PC-3 (cell line): ENCODE results near the gene ARF4. TPM values are rescaled to one million over a fixed set of nuclear protein-coding genes. Genes with fewer than 3 reads are reported as not detected.
A peak's percentile ranks its signal among the peaks of the same experiment; 100 is the strongest.

Experiments used
- ATAC-seq: fragments of 200-7000 bp; cut with Tn5 transposase; 2 replicates; pipeline ENCODE4 v1.9.1; 2020; ENCODE audit warnings: mild to moderate bottlenecking, moderate library complexity
- BruUV-seq: library from RNA; stranded (reverse); fragments of 400-500 nt; replicated peaks from 2 replicates; lab custom pipeline; 2021; lab: Mats Ljungman, UMichigan
- CTCF ChIA-PET: fragments of 300-600 bp; sonication (Branson Sonifier 250); formaldehyde crosslinking; loops from one replicate; lab custom pipeline; 2022; ENCODE audit warnings: antibody characterized with exemption; lab: Charles Lee
- POLR2A ChIA-PET: fragments of 300-600 bp; sonication (Branson Sonifier 250); formaldehyde crosslinking; loops from one replicate; lab custom pipeline; 2022; ENCODE audit warnings: antibody characterized with exemption; ENCODE audit not compliant: unreplicated experiment; lab: Charles Lee
- DNase-seq: peaks from one replicate; pipeline ENCODE4 v3.0.0-alpha.2; 2015
- H2AFZ ChIP-seq: fragments of 300-600 bp; sonication (generic); 2 replicates; pipeline ENCODE4 v1.6.0; 2016; ENCODE audit warnings: antibody characterized with exemption, low read length
- H3F3A ChIP-seq: fragments of 300-600 bp; sonication (generic); one replicate; pipeline ENCODE4 v1.6.0; 2017; ENCODE audit warnings: antibody characterized with exemption, low read length, control low read depth, mild to moderate bottlenecking; ENCODE audit not compliant: unreplicated experiment
- H3K27ac ChIP-seq: fragments of 300-600 bp; sonication (generic); 2 replicates; pipeline ENCODE4 v1.5.1; 2016; ENCODE audit warnings: mild to moderate bottlenecking, low read length
- H3K27me3 ChIP-seq: fragments of 300-600 bp; sonication (generic); 2 replicates; pipeline ENCODE4 v1.6.1; 2016; ENCODE audit warnings: low read length, mixed read lengths
- H3K36me3 ChIP-seq: fragments of 300-600 bp; sonication (generic); 2 replicates; pipeline ENCODE4 v1.6.1; 2016; ENCODE audit warnings: low read depth, mixed run types, low read length, mixed read lengths
- H3K4me1 ChIP-seq: fragments of 300-600 bp; sonication (generic); 2 replicates; pipeline ENCODE4 v1.5.1; 2016; ENCODE audit warnings: low read length; ENCODE audit not compliant: insufficient read depth
- H3K4me2 ChIP-seq: fragments of 300-600 bp; sonication (generic); 2 replicates; pipeline ENCODE4 v1.6.0; 2016; ENCODE audit warnings: low read length
- H3K4me3 ChIP-seq: fragments of 300-600 bp; sonication (generic); 2 replicates; pipeline ENCODE4 v1.5.1; 2016; ENCODE audit warnings: mild to moderate bottlenecking, low read length, mixed read lengths
- H3K79me2 ChIP-seq: fragments of 300-600 bp; sonication (generic); 2 replicates; pipeline ENCODE4 v1.6.1; 2017; ENCODE audit warnings: low read length, mixed read lengths
- H3K9ac ChIP-seq: fragments of 300-600 bp; sonication (generic); 2 replicates; pipeline ENCODE4 v1.6.0; 2016; ENCODE audit warnings: mild to moderate bottlenecking, low read length
- H3K9me2 ChIP-seq: fragments of 300-600 bp; sonication (generic); replicated peaks from 2 replicates; pipeline ENCODE4 v1.6.1; 2016; ENCODE audit warnings: mixed run types, low read length, mixed read lengths
- H3K9me3 ChIP-seq: fragments of 300-600 bp; sonication (generic); 2 replicates; pipeline ENCODE4 v1.6.1; 2016; ENCODE audit warnings: low read length, mixed read lengths
- H4K20me1 ChIP-seq: fragments of 300-600 bp; sonication (generic); 2 replicates; pipeline ENCODE4 v1.6.1; 2016; ENCODE audit warnings: low read length, mixed read lengths
- CTCF ChIP-seq: fragments of 300-600 bp; sonication (generic); conservative IDR thresholded peaks from 2 replicates; pipeline ENCODE4 v1.5.1; 2017; ENCODE audit warnings: antibody characterized with exemption, low read depth, mild to moderate bottlenecking, low read length
- EZH2 ChIP-seq: fragments of 300-600 bp; sonication (generic); IDR thresholded peaks from one replicate; pipeline ENCODE4 v1.6.1; 2017; ENCODE audit warnings: antibody characterized with exemption, mild to moderate bottlenecking, low read length; ENCODE audit not compliant: unreplicated experiment
- EZH2phosphoT487 ChIP-seq: fragments of 300-600 bp; sonication (generic); IDR thresholded peaks from 2 replicates; pipeline ENCODE4 v1.6.1; 2018; ENCODE audit warnings: mild to moderate bottlenecking, antibody characterized with exemption, low read length, borderline replicate concordance
- intact Hi-C: fragments of 100-400 bp; cut with micrococcal nuclease; formaldehyde crosslinking; loops from 2 replicates; pipeline ENCODE4 v1.9.0; 2023
- total RNA-seq: library from RNA; depleted of rRNA; stranded (reverse); fragments of >200 nt; gene quantifications from 2 replicates; pipeline ENCODE4 v1.2.3, GENCODE V29; 2014; rRNA removed

The ARF4 gene
- total RNA-seq, 1 experiment from 2014 or later: 135 TPM

GRCh38 chr3:57530071-57530608, 67.0 kb downstream of the ARF4 start:
- no TSS peak for BruUV-seq
- no peak for TF ChIP-seq EZH2
- no peak for TF ChIP-seq CTCF
- TF ChIP-seq EZH2phosphoT487: no peak
- intact Hi-C loops: loop anchor here (1.0 to 2.0 kb wide), 3 partner anchors 14 to 27 kb away; partner anchors contain the start of genes DNAH12 and PDE12
- no peak overlapping the region for H3K9ac ChIP-seq
- no peaks in the 10 kb centered on the region for H4K20me1 ChIP-seq
- H3K9me3 ChIP-seq: no peaks in the 10 kb centered on the region
- peak overlapping the region; percentile 12; the same call in 1 of the 2 replicates for H3K4me2 ChIP-seq
- no peak overlapping the region for H2AFZ ChIP-seq
- DNase-seq (peak; percentile 59), ATAC-seq (peak; percentile 97)
- H3F3A ChIP-seq: no peaks in the 10 kb centered on the region
- H3K79me2 ChIP-seq: no peaks in the 10 kb centered on the region
- no peaks in the 10 kb centered on the region for H3K36me3 ChIP-seq
- H3K27ac ChIP-seq: peak overlapping the region; percentile 10; the same call in 1 of the 2 replicates
- CTCF ChIA-PET: no interaction called here
- H3K4me3 ChIP-seq: no peak overlapping the region
- no peaks in the 10 kb centered on the region for H3K27me3 ChIP-seq
- peaks cover 13% of the 10 kb centered on the region for H3K4me1 ChIP-seq
- POLR2A ChIA-PET: interaction anchor here (0.6 to 0.7 kb wide), 2 partner anchors 51 to 226 kb away, joined by 3 to 4 read pairs; partner anchors contain the start of gene SLMAP
- H3K9me2 ChIP-seq: no peaks in the 10 kb centered on the region

Other genes starting within 250 kb of the ARF4 start
- 0.07 TPM in 1 of 2 replicates, not detected in the other for gene DNAH12, start 53.0 kb downstream of the ARF4 start, total RNA-seq
- 25.3 and 32.3 TPM in 2 replicates for gene PDE12, start 41.1 kb downstream of the ARF4 start, total RNA-seq
- 16.9 and 17.6 TPM in 2 replicates for gene DENND6A, start 95.7 kb upstream of the ARF4 start, total RNA-seq
- 55.2 and 60.0 TPM in 2 replicates for gene SLMAP, start 159.0 kb upstream of the ARF4 start, total RNA-seq